HepG2 (cell line): ENCODE data around the gene TEDC1. TPM values are rescaled to one million over a fixed set of nuclear protein-coding genes. Genes with fewer than 3 reads are reported as not detected.

Experiments
- FIP1L1 ChIP-seq: fragments of 200-400 bp; formaldehyde crosslinking; IDR thresholded peaks from 2 replicates; pipeline ENCODE4 v1.6.1; 2018; ENCODE audit warnings: low read depth, mild to moderate bottlenecking, low read length, moderate library complexity, borderline replicate concordance; ENCODE audit not compliant: insufficient read depth
- GABPB1 ChIP-seq: IDR thresholded peaks from 2 replicates; pipeline ENCODE4 v1.6.1; 2016; ENCODE audit warnings: mild to moderate bottlenecking, missing genetic modification reagents, moderate library complexity, missing compliant biosample characterization
- GATA4 ChIP-seq: sonication (generic); IDR thresholded peaks from 2 replicates; pipeline ENCODE4 v1.6.1; 2016; ENCODE audit warnings: antibody characterized with exemption, low read depth, borderline replicate concordance
- HOXD1 ChIP-seq: sonication (generic); formaldehyde crosslinking; IDR thresholded peaks from 2 replicates; pipeline ENCODE4 v1.5.0; 2020; ENCODE audit warnings: missing genetic modification reagents
- JDP2 ChIP-seq: sonication (generic); formaldehyde crosslinking; IDR thresholded peaks from 2 replicates; pipeline ENCODE4 v1.8.1; 2022; ENCODE audit warnings: missing genetic modification reagents, borderline replicate concordance
- JUNB ChIP-seq: sonication (generic); formaldehyde crosslinking; IDR thresholded peaks from 2 replicates; pipeline ENCODE4 v1.8.0; 2022; ENCODE audit warnings: missing genetic modification reagents, mild to moderate bottlenecking, borderline replicate concordance
- MAZ ChIP-seq, 2 experiments: sonication (generic) in 1 of 2; formaldehyde crosslinking in 1 of 2; IDR thresholded peaks; 2 replicates each; pipeline versions ENCODE4 v1.5.0 to v1.6.1; 2012 to 2020; ENCODE audit warnings: low read depth in 2 of 2, mild to moderate bottlenecking in 2 of 2, borderline replicate concordance in 1 of 2, improper control_type of control experiment in 1 of 2, low read length in 1 of 2, missing genetic modification reagents in 1 of 2, moderate library complexity in 1 of 2
- MYC ChIP-seq: sonication (generic); formaldehyde crosslinking; IDR thresholded peaks from 2 replicates; pipeline ENCODE4 v1.9.0; 2021; ENCODE audit warnings: missing genetic modification reagents, borderline replicate concordance
- PAX8 ChIP-seq: sonication (generic); formaldehyde crosslinking; IDR thresholded peaks from 2 replicates; pipeline ENCODE4 v1.8.0; 2022; ENCODE audit warnings: mild to moderate bottlenecking, missing genetic modification reagents, borderline replicate concordance
- TBX2 ChIP-seq: sonication (generic); formaldehyde crosslinking; IDR thresholded peaks from 2 replicates; pipeline ENCODE4 v1.5.0; 2020; ENCODE audit warnings: missing genetic modification reagents, mild to moderate bottlenecking, borderline replicate concordance
- TBX3 ChIP-seq: fragments of 450-650 bp; IDR thresholded peaks from 2 replicates; pipeline ENCODE4 v1.6.1; 2017; ENCODE audit warnings: antibody characterized with exemption, mild to moderate bottlenecking, inconsistent platforms, borderline replicate concordance
- ZBTB38 ChIP-seq: sonication (generic); formaldehyde crosslinking; IDR thresholded peaks from 2 replicates; pipeline ENCODE4 v1.5.1; 2020; ENCODE audit warnings: mild to moderate bottlenecking, missing genetic modification reagents
- ZKSCAN1 ChIP-seq: fragments of 150-350 bp; IDR thresholded peaks from 2 replicates; pipeline ENCODE4 v1.6.1; 2014; ENCODE audit warnings: low read length
- ZNF20 ChIP-seq: sonication (generic); formaldehyde crosslinking; IDR thresholded peaks from 2 replicates; pipeline ENCODE4 v1.4.0; 2020; ENCODE audit warnings: mild to moderate bottlenecking, moderate library complexity, missing genetic modification reagents
- ZNF441 ChIP-seq: sonication (generic); formaldehyde crosslinking; IDR thresholded peaks from 2 replicates; pipeline ENCODE4 v1.7.0; 2021; ENCODE audit warnings: missing genetic modification reagents, borderline replicate concordance
- ZNF570 ChIP-seq: sonication (generic); formaldehyde crosslinking; IDR thresholded peaks from 2 replicates; pipeline ENCODE4 v1.4.0; 2020; ENCODE audit warnings: mild to moderate bottlenecking, missing genetic modification reagents, borderline replicate concordance
- polyA plus RNA-seq, 8 experiments: library from polyadenylated mRNA; depleted of rRNA in 3 of 8; stranded (reverse) in 7 of 8; unstranded in 1 of 8; fragments of >200 nt; fragmentation: Illumina TruSeq in 4 of 8; extraction: Trizol in 4 of 8; gene quantifications; 2 replicates each; pipeline versions ENCODE4 v1.2.1 to v1.2.3, GENCODE V29; 2011 to 2016; ENCODE audit warnings: low read depth in 4 of 8, missing spikeins in 1 of 8, mixed read lengths in 1 of 8; ENCODE audit not compliant: insufficient read depth in 1 of 8
- total RNA-seq, 5 experiments: library from RNA; depleted of rRNA; stranded (reverse); fragments of >200 nt; fragmentation: Illumina TruSeq; extraction: Trizol; gene quantifications; 2 replicates each; pipeline ENCODE4 v1.2.3, GENCODE V29; 2016; ENCODE audit warnings: low read depth in 1 of 5
- TF ChIP-seq, protein P1 (sequence below): sonication (generic); formaldehyde crosslinking; conservative IDR thresholded peaks from 2 replicates; pipeline ENCODE4 v1.8.0; 2022; ENCODE audit warnings: low read depth, missing genetic modification reagents
- TF ChIP-seq, protein P2 (sequence below): sonication (generic); formaldehyde crosslinking; IDR thresholded peaks from 2 replicates; pipeline ENCODE4 v1.4.0; 2020; ENCODE audit warnings: mild to moderate bottlenecking, missing genetic modification reagents
- TF ChIP-seq, protein P3 (sequence below): sonication (generic); formaldehyde crosslinking; IDR thresholded peaks from 2 replicates; pipeline ENCODE4 v1.5.1; 2020; ENCODE audit warnings: missing genetic modification reagents, mild to moderate bottlenecking, borderline replicate concordance
- TF ChIP-seq, protein P4 (sequence below): sonication (generic); formaldehyde crosslinking; IDR thresholded peaks from 2 replicates; pipeline ENCODE4 v1.4.0; 2020; ENCODE audit warnings: mild to moderate bottlenecking, missing genetic modification reagents, borderline replicate concordance
- TF ChIP-seq, protein P5 (sequence below): IDR thresholded peaks from 2 replicates; pipeline ENCODE4 v1.6.1; 2016; ENCODE audit warnings: mild to moderate bottlenecking, missing biosample characterization, missing genetic modification reagents

TEDC1 gene
- total and polyA plus RNA-seq, 2 of the 13 experiments (the other 11 are each of a cell fraction or from before 2014, with no cell fraction given) = 5.7 to 27.4 TPM

DNA sequence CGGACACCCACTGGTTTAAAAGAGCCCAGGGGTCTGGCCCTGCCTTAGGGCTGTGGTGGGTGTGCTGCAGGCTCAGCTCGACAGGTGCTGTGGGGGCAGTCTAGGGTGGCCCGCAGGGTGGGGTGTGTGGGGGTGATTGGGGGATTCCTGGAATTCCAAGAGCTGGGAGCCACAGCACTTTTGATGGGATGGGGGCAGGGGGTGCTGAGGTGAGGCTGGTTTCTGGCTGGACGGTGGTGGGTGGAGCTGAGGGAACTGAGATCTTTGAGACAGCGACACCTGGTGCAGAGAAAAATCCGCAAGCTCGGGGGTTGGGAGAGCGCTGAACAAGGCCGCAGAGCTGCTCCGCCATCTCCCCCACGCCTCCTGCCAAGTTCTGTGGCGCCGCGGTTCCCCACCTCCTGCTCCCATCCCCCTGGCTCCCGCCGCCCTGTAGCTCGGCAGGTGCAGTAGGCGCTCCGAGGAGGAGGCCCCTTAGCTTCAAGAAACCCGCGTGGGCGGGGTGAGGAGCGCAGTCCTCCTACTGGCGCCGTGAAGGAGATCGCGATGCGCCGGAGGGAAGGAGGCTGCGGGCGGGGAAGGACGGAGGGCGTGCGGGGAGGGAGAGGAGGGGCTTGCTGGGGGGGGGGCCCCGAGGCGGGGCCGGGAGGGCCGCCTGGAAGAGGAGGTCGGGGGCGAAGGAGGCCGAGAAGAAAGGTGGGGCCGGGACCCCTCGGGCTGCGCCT, 1.3 kb upstream of the TEDC1 start (continued):
- TF ChIP-seq, protein P1, sequence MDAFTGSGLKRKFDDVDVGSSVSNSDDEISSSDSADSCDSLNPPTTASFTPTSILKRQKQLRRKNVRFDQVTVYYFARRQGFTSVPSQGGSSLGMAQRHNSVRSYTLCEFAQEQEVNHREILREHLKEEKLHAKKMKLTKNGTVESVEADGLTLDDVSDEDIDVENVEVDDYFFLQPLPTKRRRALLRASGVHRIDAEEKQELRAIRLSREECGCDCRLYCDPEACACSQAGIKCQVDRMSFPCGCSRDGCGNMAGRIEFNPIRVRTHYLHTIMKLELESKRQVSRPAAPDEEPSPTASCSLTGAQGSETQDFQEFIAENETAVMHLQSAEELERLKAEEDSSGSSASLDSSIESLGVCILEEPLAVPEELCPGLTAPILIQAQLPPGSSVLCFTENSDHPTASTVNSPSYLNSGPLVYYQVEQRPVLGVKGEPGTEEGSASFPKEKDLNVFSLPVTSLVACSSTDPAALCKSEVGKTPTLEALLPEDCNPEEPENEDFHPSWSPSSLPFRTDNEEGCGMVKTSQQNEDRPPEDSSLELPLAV (CRISPR knock-in tag) = no peak
- TF ChIP-seq, protein P2, sequence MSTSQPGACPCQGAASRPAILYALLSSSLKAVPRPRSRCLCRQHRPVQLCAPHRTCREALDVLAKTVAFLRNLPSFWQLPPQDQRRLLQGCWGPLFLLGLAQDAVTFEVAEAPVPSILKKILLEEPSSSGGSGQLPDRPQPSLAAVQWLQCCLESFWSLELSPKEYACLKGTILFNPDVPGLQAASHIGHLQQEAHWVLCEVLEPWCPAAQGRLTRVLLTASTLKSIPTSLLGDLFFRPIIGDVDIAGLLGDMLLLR (CRISPR knock-in tag) = 0 out of 2 replicates have a peak, but pooled peaks have one; percentile 30
- TF ChIP-seq GATA4 = no peak; the same call in 1 of the 2 replicates
- no peak for TF ChIP-seq ZBTB38
- TF ChIP-seq MYC (CRISPR knock-in tag) = peak; percentile 54
- no peak for TF ChIP-seq ZNF441 (CRISPR knock-in tag)
- TF ChIP-seq TBX3 = no peak
- no peak for TF ChIP-seq ZKSCAN1
- TF ChIP-seq JUNB (CRISPR knock-in tag) = no peak
- TF ChIP-seq FIP1L1 = no peak
- TF ChIP-seq GABPB1 (CRISPR knock-in tag) = peak; percentile 58; the same call in 1 of the 2 replicates
- TF ChIP-seq TBX2 = 0 out of 2 replicates have a peak, but pooled peaks have one; percentile 24
- no peak for TF ChIP-seq ZNF570 (CRISPR knock-in tag)
- TF ChIP-seq, protein P3, sequence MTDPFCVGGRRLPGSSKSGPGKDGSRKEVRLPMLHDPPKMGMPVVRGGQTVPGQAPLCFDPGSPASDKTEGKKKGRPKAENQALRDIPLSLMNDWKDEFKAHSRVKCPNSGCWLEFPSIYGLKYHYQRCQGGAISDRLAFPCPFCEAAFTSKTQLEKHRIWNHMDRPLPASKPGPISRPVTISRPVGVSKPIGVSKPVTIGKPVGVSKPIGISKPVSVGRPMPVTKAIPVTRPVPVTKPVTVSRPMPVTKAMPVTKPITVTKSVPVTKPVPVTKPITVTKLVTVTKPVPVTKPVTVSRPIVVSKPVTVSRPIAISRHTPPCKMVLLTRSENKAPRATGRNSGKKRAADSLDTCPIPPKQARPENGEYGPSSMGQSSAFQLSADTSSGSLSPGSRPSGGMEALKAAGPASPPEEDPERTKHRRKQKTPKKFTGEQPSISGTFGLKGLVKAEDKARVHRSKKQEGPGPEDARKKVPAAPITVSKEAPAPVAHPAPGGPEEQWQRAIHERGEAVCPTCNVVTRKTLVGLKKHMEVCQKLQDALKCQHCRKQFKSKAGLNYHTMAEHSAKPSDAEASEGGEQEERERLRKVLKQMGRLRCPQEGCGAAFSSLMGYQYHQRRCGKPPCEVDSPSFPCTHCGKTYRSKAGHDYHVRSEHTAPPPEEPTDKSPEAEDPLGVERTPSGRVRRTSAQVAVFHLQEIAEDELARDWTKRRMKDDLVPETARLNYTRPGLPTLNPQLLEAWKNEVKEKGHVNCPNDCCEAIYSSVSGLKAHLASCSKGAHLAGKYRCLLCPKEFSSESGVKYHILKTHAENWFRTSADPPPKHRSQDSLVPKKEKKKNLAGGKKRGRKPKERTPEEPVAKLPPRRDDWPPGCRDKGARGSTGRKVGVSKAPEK (CRISPR knock-in tag) = no peak
- TF ChIP-seq, protein P4, sequence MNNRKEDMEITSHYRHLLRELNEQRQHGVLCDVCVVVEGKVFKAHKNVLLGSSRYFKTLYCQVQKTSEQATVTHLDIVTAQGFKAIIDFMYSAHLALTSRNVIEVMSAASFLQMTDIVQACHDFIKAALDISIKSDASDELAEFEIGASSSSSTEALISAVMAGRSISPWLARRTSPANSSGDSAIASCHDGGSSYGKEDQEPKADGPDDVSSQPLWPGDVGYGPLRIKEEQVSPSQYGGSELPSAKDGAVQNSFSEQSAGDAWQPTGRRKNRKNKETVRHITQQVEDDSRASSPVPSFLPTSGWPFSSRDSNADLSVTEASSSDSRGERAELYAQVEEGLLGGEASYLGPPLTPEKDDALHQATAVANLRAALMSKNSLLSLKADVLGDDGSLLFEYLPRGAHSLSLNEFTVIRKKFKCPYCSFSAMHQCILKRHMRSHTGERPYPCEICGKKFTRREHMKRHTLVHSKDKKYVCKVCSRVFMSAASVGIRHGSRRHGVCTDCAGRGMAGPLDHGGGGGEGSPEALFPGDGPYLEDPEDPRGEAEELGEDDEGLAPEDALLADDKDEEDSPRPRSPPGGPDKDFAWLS (CRISPR knock-in tag) = no peak
- TF ChIP-seq JDP2 (CRISPR knock-in tag) = no peak
- no peak for TF ChIP-seq ZNF20
- TF ChIP-seq, protein P5, sequence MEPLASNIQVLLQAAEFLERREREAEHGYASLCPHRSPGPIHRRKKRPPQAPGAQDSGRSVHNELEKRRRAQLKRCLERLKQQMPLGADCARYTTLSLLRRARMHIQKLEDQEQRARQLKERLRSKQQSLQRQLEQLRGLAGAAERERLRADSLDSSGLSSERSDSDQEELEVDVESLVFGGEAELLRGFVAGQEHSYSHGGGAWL (CRISPR knock-in tag) = no peak
- TF ChIP-seq PAX8 = no peak
- TF ChIP-seq MAZ (IDR thresholded peaks at IDR 0.05; ENCODE audit: borderline replicate concordance, low read depth, low read length) = no peak; the same call in 1 of the 2 replicates
- no peak; the same call in 1 of the 2 replicates for TF ChIP-seq MAZ (CRISPR knock-in tag; IDR thresholded peaks at IDR 0.05; ENCODE audit: low read depth)
- TF ChIP-seq HOXD1 (CRISPR knock-in tag) = no peak
